ENCODE results near the gene RNF150.

GRCh38 chr4:140863197-140863596 is 270.1 kb downstream of the RNF150 start:
- TF ChIP-seq SMC3 (IDR thresholded peaks at IDR 0.05) (no peak), POLR2A (IDR thresholded peaks at IDR 0.05; ENCODE audit: low read length) (no peak), CTCF (IDR thresholded peaks at IDR 0.05) (no peak), NPAS2 (CRISPR knock-in tag; IDR thresholded peaks at IDR 0.05; ENCODE audit: borderline replicate concordance) (no peak), REST (IDR thresholded peaks at IDR 0.05) (no peak), ZNF302 (CRISPR knock-in tag; IDR thresholded peaks at IDR 0.05) (no peak), RAD21 (conservative IDR thresholded peaks at IDR 0.05 in 1 of 2, IDR thresholded peaks at IDR 0.05 in 1 of 2) (no peak), EP300 (IDR thresholded peaks at IDR 0.05) (no peak), CHD4 (IDR thresholded peaks at IDR 0.05; ENCODE audit: borderline replicate concordance) (no peak), JUN (IDR thresholded peaks at IDR 0.05) (no peak), USF2 (IDR thresholded peaks at IDR 0.05) (no peak), TP53 (CRISPR knock-in tag; IDR thresholded peaks at IDR 0.05) (no peak), CBX2 (IDR thresholded peaks at IDR 0.05; ENCODE audit: borderline replicate concordance, low read depth) (no peak)

Data from A549 (cell line).